Mammary epithelial cell (primary cell): ENCODE data around the gene PTGER2.

Source experiments
- CTCF ChIP-seq, 2 donors: IDR thresholded peaks in 1 of 2; conservative IDR thresholded peaks in 1 of 2; 2 replicates each; pipeline ENCODE4 v1.5.1; 2011 to 2012; ENCODE audit warnings: inconsistent platforms in 2 of 2, low read length in 2 of 2, mild to moderate bottlenecking in 2 of 2, control low read depth in 1 of 2, low read depth in 1 of 2; ENCODE audit not compliant: insufficient read depth in 1 of 2; ENCODE audit errors: extremely low read depth in 1 of 2
- EZH2 ChIP-seq: IDR thresholded peaks from 2 replicates; pipeline ENCODE4 v1.6.1; 2012; ENCODE audit warnings: low read length, inconsistent platforms, borderline replicate concordance

GRCh38 chr14:52268279-52269061, 45.6 kb upstream of the PTGER2 start:
- TF ChIP-seq CTCF (conservative IDR thresholded peaks at IDR 0.05 in 1 of 2, IDR thresholded peaks at IDR 0.05 in 1 of 2; ENCODE audit: extremely low read depth in 1 of 2, insufficient read depth in 1 of 2, low read depth in 1 of 2, low read length in 2 of 2) (no peak), EZH2 (peak; percentile 85)
